ENCODE results near the gene ARRDC1.
A peak's percentile ranks its signal among the peaks of the same experiment; 100 is the strongest.
"Not testable (repeated sequence)": the region's sequence is repeated elsewhere in the genome, so short reads cannot be mapped to it uniquely, and the experiment has no call there.

ARRDC1 gene

DNA sequence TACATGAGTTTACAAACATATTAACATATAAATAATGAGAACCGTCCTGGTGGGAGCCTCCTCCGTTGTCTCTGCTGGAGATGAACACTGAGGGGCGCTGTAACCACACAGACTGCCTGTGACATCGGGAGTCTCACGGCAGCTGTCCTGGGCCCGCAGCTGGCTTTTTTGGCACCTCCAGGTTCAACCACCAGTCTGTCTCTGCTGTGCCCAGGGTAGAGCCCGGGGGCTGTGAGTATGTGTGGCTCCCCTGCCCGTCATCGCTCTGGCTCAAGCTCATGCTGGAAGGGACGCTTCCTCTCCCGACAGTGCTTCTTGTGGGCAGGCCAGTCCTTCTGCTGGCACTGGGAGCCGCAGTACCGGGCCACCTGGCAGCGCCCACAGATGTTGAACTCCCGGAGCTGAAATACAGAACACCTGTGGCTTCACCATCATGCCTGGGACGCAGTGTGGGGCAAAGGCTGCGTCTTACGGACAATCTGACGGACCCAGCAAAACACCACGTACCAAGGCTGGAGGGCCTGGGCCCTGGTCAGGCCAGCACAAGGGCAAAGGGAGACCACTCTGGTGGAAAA lies 23.1 kb upstream of the ARRDC1 start:
- DNase-seq, result peak; percentile 58
- in situ Hi-C loops (cut with MboI; ENCODE audit: low pct_unique_long_range_greater_than_20kb, low sequenced_read_pairs), result no loop called here

DNA sequence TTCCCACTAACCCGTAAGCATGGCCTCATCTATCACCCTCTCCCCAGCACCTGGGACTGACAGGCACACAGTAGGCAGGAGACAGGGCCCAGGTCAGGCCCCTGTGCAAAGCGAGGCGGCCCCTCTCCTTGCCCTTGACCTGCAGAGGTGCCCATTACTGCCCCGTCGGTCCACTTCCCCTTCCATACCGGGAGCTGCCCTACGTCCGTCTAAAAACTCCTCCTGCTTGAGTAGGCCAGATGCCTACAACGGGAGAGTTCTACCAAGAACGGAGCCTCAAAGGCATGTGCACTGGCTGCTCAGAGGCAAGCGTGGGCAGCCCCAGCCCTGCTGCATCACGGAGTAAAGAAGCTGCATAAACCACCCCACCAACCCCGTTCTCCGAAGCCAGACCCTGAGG lies 22.1 kb upstream of the ARRDC1 start:
- no peak for DNase-seq
- in situ Hi-C loops (cut with MboI; ENCODE audit: low pct_unique_long_range_greater_than_20kb, low sequenced_read_pairs), result no loop called here

DNA sequence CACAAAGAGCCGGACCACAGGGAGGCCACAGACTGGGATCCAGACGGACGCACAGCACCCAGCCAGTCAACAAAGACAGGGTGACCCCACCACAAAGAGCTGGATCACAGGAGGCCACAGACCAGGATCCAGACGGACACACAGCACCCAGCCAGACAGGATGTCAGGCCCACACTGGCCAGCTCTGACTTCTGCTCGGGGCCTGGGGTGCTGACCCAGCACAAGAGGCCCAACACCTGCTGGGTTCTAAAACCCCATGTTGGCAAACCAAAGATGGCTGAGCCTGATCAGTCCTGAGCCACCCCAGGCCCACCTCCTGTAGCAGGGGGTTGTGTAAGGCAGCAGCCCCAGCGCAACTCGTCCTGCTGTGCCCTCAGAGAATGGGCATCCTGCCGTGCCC lies 21.5 kb upstream of the ARRDC1 start:
- in situ Hi-C loops (cut with MboI; ENCODE audit: low pct_unique_long_range_greater_than_20kb, low sequenced_read_pairs), result no loop called here
- DNase-seq, result no peak

DNA sequence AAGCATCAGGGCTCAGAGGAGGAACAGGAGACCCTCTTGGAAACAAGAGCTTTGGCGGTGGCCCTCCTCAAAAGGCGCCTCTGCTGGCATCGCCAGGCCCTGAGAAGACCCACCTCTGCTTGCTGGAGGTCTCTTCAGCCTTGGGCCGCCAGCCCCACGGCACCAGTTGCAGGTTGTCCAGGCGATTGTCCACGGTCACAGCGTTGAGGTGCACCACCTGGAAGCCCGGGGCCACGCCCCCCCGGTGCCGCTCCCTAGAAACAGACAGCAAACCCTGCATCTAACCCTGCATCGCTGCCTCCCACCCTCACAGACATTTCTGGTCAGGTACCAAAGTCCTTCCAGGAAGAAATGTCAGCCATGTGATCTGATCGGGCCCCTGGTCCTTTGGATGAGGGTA lies 18.6 kb upstream of the ARRDC1 start:
- no peak for DNase-seq
- in situ Hi-C loops (cut with MboI; ENCODE audit: low pct_unique_long_range_greater_than_20kb, low sequenced_read_pairs), result no loop called here

DNA sequence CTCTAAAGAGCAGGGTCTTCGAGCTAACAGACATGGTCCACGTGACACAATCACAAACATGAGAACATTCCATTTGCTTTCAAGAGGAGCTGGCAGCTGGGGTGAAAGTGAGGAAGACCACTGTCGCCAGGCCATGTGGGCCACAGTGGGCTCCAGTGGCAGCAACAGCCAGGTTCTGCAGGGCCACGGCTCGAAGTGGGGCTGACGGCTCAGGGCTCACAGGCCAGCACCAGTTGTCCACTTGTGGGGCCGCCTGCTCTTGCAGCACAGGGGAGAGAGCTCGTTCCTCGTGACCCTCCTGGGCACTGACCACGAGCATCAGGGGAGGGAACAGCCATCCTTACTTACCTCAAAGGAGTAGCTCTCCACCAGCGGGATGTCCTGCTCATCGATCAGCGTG lies 17.2 kb upstream of the ARRDC1 start:
- in situ Hi-C loops (cut with MboI; ENCODE audit: low pct_unique_long_range_greater_than_20kb, low sequenced_read_pairs), result no loop called here

DNA sequence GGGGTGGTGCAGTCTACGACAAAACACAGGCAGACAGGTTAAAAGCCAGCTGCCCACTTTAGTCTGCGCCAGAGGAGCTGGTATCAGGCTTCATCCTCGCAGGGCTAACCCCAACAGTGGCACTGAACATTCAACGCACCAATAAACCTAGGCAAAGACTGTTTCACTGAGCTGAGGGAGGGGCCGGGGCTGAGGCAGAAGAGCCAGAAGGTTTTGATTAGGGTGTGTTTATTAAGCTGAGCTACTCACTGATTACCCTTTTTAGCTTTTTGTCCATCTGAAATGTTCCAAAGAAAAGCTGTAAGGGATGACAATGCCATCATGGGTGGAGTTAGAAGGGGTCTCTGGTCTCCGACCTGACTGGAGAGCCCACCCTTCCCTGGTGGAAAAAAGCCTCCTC lies 16.6 kb upstream of the ARRDC1 start:
- DNase-seq, result no peak
- in situ Hi-C loops (cut with MboI; ENCODE audit: low pct_unique_long_range_greater_than_20kb, low sequenced_read_pairs), result no loop called here

More for the DNA sequence above, 17.2 kb upstream of the ARRDC1 start:
- DNase-seq, result no peak

DNA sequence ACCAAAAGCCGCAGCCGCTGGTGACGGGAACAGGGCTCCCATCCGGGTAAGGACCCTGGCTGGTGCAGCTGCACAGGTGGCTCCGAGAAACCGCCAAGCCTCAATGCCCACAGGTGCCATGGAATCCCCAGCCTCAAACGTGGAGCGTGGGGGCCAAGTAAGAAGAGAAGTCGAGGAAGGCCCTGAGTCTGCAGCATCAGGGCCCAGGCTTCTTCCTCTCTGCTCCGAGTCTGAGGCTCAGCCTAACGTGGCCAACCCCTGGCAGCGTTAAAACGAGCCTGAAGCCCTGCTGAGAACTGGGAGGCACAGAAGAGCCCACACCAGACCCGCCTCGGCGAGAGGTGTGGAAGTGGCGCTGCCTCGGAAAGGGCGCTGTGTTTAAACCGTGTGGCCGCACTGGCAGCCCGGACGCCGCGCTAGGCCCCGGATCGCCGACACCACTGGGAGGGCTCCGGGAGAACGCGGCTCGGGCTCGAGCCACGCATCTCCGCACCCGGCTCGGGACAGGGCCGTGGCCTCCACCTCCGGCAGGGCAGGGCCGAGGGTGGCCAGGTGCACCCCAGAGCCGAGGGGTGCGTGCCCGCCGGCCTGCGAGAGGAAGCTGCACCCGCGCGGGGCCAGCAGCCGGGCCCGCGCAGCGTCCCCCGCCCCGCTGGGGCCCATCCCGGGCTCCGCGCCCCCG lies 15.9 kb upstream of the ARRDC1 start:
- in situ Hi-C loops (cut with MboI; ENCODE audit: low pct_unique_long_range_greater_than_20kb, low sequenced_read_pairs), result no loop called here
- DNase-seq, result no peak

DNA sequence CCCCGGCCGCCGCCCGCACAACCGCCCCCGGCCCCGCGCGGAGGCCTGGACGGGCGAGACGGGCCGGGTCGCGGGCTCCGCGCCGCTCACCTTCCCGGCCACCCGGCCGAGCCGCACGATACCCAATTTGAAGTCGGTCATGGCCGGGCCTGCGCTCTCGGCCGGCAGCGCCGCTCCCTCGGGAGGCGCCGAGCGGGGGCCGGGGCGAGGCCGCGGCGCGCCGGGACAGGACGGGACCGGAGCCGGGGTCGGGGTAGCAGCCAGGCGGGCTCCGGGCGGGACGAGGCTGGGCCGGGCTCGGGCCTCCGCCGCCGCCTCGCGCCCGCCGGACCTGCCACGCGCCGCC lies 15.4 kb upstream of the ARRDC1 start:
- no peak for DNase-seq

DNA sequence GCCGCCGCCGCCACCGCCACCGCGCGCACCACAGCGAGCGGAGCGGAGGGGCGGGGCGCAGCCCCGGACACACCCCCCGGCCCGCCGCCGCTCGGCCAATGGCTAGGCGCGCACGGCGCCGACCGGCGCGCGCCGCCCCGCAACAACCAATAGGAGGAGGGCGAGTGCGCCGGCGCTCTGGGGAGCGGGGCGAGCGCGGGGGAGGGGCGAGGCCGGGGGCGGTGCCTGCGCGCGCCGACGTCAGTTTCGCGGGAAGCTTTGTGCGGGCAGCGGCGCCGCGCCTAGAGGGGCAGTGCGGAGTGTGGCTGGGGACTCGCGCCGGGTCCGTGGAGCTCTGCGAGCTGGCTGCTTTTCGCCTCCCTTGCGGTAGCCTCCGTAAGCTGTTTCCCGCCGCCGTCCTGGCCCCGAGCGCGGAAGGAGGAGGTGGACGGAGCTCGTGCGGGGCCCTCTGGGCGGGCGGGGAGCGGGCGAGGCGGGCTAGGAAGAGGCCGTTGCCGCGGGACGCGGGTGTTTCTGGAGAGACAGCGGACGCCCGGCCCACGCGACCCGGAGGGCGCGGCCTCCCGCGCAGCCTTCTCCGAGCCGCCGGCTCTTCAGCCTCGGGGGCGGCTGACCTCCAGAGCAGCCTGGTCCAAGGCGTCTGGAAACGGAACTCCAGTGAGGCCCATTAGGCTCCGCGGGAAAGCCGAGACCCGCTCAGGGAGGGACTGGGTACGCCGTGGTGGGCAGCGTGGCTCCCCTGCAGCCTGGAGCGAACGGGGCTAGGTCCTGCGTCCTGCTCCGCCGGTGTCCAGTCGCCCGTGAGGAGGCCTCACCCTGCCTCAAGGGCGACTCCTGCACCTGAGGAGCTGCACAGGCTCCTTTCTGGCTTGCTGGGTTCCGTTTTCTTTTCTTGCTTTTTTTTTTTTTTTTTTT lies 14.8 kb upstream of the ARRDC1 start, which contains the start of gene ZMYND19:
Gene ZMYND19, minus strand, starts transcription at position 44 of the 915 bp plus-strand sequence. CDS start 249 bp downstream, outside the sequence.
- in situ Hi-C loops (cut with MboI; ENCODE audit: low pct_unique_long_range_greater_than_20kb, low sequenced_read_pairs), result no loop called here
- DNase-seq, result peak; percentile 70

More for the DNA sequence above, 15.4 kb upstream of the ARRDC1 start:
- in situ Hi-C loops (cut with MboI; ENCODE audit: low pct_unique_long_range_greater_than_20kb, low sequenced_read_pairs), result no loop called here

DNA sequence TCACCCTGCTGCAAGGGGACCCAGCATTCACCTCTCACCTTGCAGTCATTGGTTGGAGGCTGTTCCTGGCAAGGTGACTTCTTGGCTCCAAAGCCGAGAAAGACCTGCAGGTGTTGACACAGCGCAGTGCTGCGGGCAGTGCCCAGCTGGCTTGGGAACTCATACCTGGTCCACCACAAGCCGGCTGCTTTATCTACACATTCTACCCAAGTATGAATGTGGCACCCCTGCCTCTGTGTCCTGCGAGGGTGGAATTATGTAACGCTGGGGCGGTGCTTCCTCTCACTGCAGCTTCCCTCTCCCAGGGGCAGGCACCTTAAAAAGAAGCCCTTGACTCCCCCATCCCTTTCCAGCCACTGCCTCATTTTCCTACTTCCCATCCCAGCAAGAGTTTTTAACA lies 12.7 kb upstream of the ARRDC1 start:
- in situ Hi-C loops (cut with MboI; ENCODE audit: low pct_unique_long_range_greater_than_20kb, low sequenced_read_pairs), result no loop called here
- DNase-seq, result no peak

DNA sequence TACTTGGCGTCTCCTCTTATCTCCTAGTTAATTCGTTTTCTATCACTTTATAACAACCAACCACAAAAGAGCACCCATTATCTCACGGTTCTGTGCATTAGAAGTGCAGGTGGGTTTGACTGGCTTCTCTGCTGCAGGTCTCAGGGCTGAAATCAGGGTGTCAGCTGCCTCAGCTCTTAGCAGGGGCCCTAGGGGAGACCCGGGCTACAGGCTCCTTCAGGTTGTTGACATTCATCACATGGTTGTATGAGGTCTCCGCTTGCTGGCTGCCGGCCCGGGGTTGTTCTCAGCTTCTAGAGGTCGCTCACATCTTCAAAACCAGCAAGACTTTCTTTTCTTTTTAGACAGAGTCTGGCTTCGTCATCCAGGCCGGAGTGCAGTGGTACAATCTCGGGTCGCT lies 12.3 kb upstream of the ARRDC1 start:
- no peak for DNase-seq
- in situ Hi-C loops (cut with MboI; ENCODE audit: low pct_unique_long_range_greater_than_20kb, low sequenced_read_pairs), result no loop called here

DNA sequence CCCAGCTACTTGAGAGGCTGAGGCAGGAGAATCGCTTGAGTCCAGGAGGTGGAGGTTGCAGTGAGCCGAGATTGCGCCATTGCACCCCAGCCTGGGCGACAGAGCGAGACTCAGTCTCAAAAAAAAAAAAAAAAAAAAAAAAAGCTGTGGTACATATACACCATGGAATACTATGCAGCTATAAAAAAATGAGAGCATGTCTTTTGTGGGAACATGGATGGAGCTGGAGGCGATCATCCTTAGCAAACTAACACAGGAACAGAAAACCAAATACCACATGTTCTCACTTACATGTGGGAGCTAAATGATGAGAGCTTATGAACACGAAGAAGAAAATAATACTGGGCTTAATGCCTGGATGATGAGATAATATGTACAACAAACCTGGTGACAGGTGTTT lies 8.9 kb upstream of the ARRDC1 start:
- in situ Hi-C loops (cut with MboI; ENCODE audit: low pct_unique_long_range_greater_than_20kb, low sequenced_read_pairs); DNase-seq: not testable (repeated sequence)

DNA sequence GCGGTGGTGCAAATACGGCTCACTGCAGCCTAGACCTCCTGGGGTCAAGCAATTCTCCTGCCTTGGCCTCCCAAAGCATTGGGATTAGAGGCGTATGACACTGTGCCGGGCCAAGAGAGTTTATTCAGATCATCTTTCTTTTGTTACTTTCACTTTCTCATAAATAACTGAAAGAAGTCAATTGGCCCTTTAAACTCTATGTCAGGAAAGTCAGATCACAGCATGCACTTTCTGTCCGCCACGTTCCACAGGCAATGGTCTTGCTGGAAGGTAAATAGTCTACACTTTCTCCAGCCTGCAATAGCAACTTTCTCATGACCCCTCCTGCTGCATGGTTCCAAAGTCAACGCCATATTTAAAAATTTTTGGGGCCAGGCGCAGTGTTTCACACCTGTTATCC lies 6.5 kb upstream of the ARRDC1 start:
- DNase-seq, result no peak
- in situ Hi-C loops (cut with MboI; ENCODE audit: low pct_unique_long_range_greater_than_20kb, low sequenced_read_pairs), result no loop called here

DNA sequence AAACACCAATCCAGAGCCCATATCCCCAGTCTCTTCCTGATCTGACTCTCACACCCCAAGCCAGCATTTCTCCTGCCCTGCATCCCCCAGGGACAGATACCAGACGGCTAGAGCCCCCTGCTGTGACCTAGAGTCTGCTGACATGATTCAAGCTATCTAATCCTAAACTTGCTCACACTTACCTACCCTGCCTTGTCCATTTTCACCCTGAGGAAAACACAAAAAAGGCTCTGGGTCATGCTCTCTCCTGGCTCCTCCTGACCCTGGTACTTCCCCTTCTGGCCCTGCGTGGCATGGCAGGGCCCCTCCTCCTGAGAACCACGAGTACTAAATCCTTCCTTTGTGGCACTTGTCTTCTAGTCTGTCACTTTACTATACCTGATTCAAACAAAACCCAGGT lies 2.8 kb upstream of the ARRDC1 start:
- in situ Hi-C loops (cut with MboI; ENCODE audit: low pct_unique_long_range_greater_than_20kb, low sequenced_read_pairs), result no loop called here
- DNase-seq, result peak; percentile 63

DNA sequence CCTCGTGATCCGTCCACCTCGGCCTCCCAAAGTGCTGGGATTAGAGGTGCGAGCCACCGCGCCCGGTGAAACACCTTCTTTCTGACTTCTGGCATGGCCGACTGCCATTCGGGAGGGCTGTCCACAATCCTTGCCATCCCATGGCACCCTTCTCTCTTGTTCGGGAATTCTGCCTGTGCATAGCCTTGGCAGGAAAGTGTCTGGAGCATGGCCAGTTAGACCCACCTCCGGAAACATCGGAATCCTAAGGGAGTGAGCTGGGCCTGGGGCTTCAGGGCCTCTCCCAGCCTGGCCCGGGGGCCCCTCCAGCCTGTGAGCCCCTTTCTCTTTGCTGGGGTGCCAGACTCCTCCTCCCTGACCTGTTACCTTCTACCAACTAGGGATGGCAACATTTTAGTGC lies 1.6 kb upstream of the ARRDC1 start:
- in situ Hi-C loops (cut with MboI; ENCODE audit: low pct_unique_long_range_greater_than_20kb, low sequenced_read_pairs), result no loop called here
- DNase-seq, result no peak

DNA sequence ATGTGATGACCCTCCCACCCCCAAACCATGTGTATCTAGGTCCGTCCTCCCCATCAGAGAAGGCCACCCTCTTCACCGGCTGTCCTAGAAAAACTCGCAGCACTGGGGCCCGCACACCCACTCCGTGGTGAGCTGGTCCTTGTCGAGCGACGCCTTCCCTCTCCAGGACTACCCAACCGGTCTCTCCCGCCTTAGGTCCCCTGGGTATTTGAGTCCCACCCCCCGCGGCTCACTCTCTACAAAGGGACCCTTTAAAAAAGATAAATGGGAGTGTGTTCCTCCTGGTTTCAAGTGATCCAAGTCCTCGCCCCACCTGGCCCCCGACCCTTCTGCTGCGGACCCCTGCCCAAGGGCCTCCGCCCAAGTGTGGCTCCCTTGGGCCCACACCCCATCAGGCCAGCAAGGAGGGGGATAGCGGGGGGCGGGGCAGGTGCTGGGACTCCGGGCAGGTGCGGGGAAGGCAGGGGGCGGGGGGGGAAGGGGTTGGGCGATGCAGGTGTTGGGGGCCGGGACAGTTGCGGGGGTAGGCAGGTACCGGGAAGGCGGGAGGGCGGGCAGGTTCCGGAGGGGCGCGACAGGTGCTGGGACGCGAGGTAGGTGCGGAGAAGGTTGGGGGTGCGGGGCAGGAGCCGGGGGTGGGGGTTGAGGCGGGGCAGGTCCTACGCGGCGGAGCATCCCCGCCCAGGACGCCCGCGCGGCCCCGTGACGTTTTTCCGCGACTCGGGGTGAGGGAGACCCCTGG lies 970 bp upstream of the ARRDC1 start:
- DNase-seq, result no peak
- in situ Hi-C loops (cut with MboI; ENCODE audit: low pct_unique_long_range_greater_than_20kb, low sequenced_read_pairs), result no loop called here

DNA sequence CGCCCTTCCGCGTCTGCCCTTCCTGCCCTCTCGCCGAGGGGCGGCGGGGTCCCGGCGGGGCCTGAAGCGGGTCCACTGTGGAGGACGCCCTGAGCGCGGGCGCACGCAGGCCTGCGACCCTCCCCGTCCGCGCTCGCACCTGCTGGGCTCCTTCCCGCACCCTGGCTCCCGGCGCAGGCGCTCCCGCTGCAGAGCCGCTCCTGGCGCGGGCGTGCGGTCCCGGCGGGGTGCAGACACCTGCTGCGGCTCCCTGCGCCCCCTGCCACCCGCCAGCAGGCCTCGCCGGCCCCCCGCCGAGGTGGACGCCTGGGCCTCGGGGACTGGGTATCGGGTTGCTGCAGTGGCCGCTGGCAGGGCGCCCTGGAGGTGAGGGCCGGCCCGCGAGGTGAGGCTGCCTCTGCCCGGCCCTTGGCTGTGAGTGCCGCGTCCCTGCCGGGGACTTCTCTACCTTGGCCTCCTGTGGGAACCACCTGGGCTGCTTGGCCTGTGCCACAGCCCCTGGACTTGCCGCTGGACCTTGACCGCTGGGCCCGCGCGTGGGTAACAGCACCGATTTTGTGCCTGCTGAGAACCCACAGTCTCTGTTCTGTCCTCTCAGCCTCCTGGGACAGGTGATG lies 627 bp downstream of the ARRDC1 start:
- no peak for DNase-seq
- in situ Hi-C loops (cut with MboI; ENCODE audit: low pct_unique_long_range_greater_than_20kb, low sequenced_read_pairs), result no loop called here

DNA sequence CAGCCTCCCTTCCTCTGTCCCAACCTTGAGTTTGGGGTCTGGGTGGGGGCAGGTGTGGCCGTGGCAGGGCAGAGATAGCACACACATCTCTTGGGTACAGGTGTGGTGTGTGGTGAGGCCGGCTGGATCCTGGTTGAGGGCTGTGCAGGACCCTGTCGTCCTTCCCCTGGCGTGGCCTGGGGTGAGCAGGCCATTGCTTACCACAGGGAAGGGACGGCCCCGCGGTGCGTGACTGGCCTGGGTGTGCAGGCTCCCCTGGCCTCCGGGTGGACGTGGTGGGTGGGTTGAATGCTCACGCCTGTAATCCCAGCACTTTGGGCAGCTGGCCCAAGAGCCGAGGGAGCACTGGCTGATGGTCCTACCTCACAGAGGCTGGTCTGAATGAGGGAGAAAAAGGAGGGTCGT lies 1.2 kb downstream of the ARRDC1 start:
- in situ Hi-C loops (cut with MboI; ENCODE audit: low pct_unique_long_range_greater_than_20kb, low sequenced_read_pairs), result no loop called here
- DNase-seq, result no peak

DNA sequence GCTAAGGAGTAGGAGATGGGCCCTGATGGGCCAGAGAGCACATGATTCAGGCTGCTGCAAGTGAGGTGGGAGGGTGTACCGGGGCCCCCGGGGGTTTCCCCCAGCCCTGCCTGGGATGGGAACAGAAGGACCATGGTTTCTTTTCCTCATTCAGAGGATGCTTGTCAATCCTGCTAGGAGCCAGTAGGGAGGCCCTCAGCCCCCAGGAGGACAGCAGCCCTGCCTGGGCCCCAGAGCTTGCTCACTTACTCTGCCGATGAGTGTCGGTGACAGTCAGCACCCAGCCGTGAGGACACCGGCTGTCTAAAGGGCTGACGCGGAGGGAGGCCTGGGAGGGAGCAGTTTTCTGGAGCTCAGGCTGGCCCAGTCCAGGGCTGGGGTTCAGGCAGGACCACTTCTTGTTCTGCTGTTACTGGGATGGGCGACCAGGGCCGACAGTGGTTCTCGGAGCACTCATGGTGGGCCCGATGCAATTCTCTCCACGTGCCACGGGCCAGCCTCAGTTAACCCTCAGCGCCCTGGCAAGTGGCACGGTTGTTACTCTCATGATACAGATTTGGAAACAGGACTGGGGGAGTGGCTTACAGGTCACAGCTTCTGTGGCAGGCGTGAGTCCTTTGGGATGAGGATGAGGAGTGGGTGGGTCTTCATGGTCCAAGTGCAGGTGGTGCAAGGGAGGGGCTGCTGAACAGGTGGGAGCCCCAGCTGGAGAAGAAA lies 1.8 kb downstream of the ARRDC1 start:
- DNase-seq, result no peak
- in situ Hi-C loops (cut with MboI; ENCODE audit: low pct_unique_long_range_greater_than_20kb, low sequenced_read_pairs), result no loop called here

Data from KBM-7 (cell line).